Uterus (tissue), 2 donors: ENCODE results near the gene EPB41L1.

ENCODE experiments used
- CTCF ChIP-seq, 4 experiments: fragments of 200-600 bp in 2 of 4; fragments of 450-650 bp in 2 of 4; sonication (generic) in 2 of 4; IDR thresholded peaks; one replicate each; pipeline ENCODE4 v1.5.1; 2016 to 2019; ENCODE audit warnings: antibody characterized with exemption in 4 of 4, mild to moderate bottlenecking in 2 of 4, moderate library complexity in 1 of 4
- POLR2A ChIP-seq, 2 donors: fragments of 450-650 bp; IDR thresholded peaks; one replicate each; pipeline ENCODE4 v1.6.1; 2016; ENCODE audit warnings: antibody characterized with exemption in 2 of 2, mild to moderate bottlenecking in 1 of 2, moderate library complexity in 1 of 2

DNA sequence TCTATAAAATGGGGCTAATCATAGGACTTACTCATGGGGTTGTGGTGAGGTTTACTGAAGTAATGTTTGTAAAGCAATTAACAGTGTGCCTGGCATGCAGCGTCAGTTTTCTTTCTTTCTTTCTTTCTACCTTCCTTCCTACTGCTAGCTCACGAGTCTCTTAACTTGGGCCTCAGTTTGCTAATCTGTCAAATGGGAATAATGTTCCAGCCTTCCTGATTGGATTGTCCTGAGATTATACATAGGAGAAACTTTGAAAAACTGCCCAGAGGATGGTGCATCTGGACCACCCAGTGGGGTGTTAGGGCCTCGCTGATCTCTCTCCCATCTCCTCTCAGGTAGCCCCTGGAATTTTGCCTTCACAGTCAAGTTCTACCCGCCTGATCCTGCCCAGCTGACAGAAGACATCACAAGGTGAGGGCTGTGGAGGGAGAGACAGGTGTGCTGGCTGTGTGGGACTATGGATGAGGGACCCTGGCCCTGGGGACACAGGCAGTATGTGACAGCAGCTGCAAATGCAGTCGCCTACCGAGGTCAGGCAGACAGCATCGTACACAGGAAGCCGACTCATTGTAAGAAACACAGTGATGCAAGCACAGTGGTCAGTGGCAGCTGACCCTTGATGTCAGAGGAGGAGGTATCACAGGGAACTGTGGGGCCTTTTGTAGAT lies 27.5 kb downstream of the EPB41L1 start:
- no peak for TF ChIP-seq CTCF (IDR thresholded peaks at IDR 0.05)
- no peak for TF ChIP-seq POLR2A (IDR thresholded peaks at IDR 0.05)
